Activated CD8-positive, alpha-beta memory T cell treated with anti-CD3 and anti-CD28 coated beads for 4 hours (primary cell): ENCODE results near the gene DLX1.
"Not testable (repeated sequence)": the region's sequence is repeated elsewhere in the genome, so short reads cannot be mapped to it uniquely, and the experiment has no call there.

ENCODE experiments used
- DNase-seq, 2 donors: peaks; one replicate each; pipeline ENCODE4 v3.0.0-alpha.2; 2020; ENCODE audit warnings: low read depth in 2 of 2

Gene DLX1

GRCh38 chr2:172065111-172065510 is 20.2 kb upstream of the DLX1 start:
- DNase-seq = no peak

DNA sequence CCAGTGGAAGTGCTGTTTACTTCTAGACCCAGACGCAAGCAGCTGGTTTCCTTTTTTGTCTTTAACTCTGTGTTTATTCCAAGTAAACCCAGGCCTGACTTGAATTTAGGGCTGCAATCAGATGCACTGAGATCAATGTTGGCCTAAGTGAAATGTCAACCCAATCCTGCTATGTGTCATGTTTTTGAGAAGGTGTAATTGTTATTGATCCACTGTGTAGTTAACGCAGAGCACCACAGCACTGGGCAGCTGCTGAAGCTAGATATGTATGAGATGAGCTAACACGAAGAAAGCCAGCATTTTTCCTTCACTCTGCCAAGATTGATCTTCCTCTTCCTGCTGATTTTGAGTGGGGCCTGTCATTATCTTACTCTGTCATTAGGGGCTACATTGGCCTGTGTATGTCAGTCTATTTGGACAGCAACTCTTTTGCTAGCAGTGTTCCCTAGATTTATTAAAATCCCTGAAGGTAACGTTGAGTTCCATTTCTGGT is 18.9 kb upstream of the DLX1 start:
- no peak for DNase-seq

GRCh38 chr2:172067905-172068304 is 17.4 kb upstream of the DLX1 start:
- not testable (repeated sequence) for DNase-seq

DNA sequence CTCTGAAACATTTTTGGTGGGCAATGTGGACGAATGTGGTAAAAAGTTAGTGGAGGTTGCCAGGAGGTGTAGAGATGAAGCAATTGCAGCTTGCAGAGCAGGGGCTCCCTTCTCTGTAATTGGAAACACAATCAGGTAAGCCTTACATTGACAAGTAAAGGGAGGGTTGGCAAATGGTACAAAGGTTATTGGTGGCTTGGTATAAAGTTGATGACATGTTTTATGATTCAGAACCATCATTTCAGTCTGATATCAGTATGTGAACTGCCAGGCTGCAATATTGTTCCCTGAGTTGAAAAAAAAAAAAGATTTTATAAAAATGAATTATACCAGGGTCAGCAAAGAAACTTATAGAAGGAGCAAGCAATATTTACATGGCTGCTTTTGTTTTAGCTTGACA is 14.4 kb upstream of the DLX1 start:
- DNase-seq = no peak

- no peak for DNase-seq
Measured at GRCh38 chr2:172072303-172072702, 13.0 kb upstream of the DLX1 start.

DNA sequence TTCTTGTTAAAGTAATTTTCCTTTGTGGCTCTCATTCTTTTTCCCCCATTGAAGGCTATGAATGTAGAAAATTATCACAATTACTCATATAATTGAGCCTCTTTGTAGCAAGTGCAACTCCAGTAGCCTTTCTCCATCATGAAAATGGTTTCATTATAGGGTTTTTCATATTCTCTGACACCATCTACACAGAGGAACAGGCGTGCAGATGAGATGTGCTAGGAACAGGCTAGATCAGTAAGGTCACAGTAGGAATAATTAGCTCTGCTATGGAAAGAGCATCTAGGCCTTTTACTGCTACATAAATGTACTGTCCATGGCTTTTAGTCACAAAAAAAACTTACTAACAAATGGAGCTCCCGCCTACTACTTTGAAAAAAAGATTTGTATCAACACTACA is 12.6 kb upstream of the DLX1 start:
- DNase-seq = no peak

- DNase-seq = no peak
Measured at GRCh38 chr2:172073518-172073917, 11.8 kb upstream of the DLX1 start.

DNA sequence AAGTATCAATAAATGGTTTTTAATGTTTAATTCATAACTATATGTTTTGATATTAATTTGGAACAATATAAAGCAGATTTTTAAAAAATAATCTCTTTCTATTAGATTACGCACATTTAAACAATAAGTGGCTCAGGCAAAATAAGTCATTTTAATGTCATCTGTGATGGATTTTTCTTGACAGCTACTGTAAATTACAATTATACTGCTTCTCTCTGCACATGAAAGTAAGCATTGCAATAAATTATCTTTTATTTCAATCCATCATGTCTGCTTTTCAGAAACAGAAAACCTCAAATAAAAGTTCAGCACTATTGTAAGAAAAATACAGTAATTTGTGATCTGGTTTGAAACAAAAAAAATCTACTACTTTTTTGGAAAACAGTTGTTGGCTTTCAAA is 11.1 kb upstream of the DLX1 start:
- no peak for DNase-seq

DNA sequence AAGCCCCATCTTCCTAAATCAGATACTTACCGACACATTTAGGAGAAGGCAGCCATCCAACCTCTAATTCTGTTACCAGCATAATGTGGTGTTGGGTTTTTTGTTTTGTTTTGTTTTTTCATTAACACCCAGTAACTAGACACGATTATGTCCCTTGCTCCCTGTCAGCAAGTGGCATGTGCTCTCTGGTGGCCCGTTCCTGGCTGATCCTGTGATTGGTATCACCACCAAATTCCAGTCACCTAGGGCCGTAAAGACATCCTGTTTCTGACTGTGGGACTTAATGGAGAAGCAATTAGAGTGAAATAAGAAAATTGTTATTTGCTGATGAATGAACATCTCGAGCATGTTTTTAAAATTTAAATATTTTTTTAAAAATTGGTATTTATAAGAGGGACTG is 5.9 kb upstream of the DLX1 start:
- no peak for DNase-seq

DNA sequence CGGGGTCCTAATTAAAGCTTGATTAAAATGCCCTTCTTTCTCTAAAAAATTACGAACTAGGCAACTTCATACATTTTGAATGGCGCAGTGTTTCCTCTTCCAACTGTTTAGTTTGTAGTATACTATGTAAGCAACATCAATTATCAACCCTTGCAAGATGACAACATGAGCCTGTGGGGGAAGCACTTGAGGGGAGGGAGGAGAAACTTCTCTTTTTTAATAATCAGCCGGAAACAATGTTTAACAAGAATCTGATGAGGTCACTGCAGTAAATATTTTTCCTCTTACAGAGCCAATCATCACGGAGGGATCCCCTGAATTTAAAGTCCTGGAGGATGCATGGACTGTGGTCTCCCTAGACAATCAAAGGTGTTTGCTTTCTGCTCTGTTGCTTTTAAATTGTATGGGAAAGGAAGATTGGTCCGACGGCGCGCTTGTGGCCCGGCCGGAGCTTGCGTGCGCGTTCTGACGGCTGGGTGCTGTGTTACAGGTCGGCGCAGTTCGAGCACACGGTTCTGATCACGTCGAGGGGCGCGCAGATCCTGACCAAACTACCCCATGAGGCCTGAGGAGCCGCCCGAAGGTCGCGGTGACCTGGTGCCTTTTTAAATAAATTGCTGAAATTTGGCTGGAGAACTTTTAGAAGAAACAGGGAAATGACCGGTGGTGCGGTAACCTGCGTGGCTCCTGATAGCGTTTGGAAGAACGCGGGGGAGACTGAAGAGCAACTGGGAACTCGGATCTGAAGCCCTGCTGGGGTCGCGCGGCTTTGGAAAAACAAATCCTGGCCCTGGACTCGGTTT is 5.3 kb upstream of the DLX1 start:
- no peak for DNase-seq

DNA sequence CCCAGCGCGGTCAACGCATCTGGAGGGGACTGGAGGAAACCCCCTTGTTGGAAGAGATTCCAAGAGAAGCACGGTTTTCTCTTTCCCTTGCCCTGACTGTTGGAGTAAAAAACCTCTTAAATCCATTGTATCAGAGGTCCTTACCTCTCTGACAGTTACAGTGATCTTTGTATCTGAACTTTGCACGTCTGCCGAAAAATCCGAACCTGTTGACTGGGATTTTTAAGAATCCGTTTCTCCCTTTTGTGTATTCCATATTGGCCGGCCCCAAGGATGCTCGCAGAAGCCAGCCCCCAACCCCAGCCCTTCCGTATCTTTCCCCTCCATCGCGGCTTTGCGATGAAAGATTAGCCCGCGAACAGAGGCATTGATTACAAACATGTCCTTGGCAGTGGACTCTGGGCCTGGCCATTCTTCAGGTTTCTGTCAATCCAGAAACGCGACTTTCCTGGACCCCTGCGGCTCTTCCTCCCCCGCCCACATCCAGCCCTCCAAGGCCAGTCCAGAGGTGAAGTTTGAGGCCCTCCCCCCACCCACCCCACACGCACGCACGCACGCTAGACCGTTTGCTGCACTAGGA is 4.6 kb upstream of the DLX1 start:
- no peak for DNase-seq

DNA sequence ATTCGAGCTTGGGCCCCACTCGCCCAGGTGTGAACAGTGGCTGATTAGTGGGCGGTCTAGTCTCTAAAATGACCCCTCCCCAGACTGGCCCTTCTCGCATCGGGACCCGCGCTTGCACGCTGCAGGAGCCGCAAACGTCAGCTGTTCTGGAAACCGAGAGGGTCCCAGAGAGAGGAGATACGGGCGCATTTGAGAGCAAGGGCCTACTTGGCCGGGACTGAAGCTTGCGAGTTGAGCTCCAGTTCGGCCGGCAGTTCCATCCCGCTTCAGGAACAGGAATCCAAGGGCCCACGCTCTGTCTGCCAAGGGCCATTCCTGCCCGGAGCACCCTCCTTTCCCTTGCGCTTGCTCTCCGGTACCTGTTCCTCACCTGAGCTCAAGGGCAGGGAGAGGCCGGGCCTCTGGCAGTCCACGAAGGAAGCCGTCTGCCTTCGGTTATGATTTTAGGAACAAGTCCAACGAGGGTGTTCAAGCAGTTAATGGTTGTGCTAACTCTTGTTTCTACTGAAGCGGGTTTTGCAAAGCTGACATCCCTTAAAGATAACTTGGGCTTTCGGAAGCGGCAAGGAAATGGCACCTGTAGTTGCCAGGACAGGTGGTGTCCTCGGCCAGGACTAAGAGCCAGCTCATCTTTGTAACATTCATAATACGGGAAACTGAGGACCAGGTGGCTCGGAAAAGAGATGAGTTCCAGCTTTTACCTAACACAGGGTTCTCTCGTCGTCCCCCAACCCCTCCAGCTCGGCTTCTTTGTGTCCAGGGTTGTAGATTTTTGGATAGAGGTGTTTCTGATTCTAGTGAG is 3.9 kb upstream of the DLX1 start:
- DNase-seq = no peak

GRCh38 chr2:172082105-172082943 is 3.0 kb upstream of the DLX1 start:
- no peak for DNase-seq

DNA sequence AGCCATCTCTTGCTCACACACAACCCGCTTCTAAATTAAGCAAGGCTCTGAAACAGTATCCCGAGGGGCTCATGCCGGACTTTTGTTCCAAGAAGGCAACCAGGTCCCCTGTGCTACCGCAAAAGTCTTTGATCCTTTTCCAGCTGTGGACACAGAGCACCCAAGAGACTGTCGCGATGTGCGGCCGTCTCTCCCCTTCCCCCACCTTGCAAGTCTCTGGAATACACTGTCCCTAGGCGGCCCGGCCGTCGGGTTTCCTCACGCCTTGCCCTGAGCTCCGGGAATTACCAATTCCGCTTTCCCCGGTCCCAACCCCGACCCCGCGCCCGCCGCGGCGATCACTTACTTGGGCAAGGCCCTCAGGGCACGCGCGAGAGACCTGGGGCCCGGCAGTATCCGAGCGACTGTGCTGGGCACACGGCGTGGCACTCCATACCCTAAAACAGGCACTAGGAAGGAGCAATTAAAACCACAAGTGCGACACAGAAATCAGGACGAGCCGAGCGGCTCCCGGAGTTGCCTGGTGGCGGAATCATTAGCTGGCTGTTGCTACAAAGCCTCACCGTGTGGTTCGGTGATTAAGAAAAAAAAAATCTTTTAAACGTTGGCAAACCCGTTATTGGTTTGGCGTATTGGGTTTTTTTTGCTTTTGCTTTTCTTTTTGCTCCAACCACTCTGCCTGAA is 2.2 kb upstream of the DLX1 start:
- no peak for DNase-seq

DNA sequence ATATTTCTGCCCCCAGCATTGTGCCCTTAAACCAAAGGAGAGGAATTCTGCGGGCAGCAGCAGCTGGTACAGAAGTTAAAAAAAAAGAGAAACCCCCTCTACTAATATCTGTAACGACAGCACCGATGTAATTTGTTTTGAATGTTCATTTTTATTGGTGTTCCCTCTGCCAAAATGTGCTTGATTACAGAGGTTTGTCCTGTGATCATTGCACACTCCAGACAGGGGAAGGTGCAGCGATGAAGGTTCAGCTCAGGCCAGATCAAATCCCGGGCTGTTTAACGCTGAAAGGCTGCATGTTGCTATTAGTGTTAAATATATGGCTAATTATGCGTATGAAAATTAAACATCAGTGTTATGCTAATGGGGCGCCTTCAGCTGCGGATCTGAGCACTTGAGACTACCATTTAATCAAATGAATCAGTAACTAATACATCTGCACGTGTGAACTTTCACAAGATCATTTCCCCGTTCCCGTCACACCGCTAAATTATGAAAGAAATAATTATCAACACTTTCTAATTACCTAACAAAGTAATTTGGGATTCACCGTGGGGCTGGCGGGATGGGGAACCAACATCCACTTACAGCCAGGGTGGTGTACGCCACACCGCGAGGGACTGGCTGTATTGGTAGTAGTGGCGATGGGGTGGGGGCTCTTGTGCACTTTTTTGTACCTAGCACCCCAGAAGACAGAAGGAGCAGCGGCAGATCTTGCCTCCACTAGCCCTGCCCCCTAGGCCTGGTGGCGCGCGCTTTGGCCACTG is 1.5 kb upstream of the DLX1 start:
- no peak for DNase-seq

DNA sequence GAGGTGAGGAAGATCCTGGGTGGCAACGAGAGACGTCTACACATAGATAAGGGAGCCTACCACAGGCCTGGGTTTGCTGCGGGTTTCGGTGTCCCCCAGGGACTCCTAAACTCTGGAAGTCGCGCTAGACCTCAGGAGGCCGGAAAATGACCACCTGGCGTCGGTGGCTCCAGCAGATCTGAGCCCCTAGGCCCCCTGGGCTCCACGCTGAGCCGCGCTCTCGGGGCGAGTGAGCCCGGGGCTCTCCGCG is 987 bp upstream of the DLX1 start:
- DNase-seq = no peak

GRCh38 chr2:172084645-172085459 is 455 bp upstream of the DLX1 start:
- no peak for DNase-seq

DNA sequence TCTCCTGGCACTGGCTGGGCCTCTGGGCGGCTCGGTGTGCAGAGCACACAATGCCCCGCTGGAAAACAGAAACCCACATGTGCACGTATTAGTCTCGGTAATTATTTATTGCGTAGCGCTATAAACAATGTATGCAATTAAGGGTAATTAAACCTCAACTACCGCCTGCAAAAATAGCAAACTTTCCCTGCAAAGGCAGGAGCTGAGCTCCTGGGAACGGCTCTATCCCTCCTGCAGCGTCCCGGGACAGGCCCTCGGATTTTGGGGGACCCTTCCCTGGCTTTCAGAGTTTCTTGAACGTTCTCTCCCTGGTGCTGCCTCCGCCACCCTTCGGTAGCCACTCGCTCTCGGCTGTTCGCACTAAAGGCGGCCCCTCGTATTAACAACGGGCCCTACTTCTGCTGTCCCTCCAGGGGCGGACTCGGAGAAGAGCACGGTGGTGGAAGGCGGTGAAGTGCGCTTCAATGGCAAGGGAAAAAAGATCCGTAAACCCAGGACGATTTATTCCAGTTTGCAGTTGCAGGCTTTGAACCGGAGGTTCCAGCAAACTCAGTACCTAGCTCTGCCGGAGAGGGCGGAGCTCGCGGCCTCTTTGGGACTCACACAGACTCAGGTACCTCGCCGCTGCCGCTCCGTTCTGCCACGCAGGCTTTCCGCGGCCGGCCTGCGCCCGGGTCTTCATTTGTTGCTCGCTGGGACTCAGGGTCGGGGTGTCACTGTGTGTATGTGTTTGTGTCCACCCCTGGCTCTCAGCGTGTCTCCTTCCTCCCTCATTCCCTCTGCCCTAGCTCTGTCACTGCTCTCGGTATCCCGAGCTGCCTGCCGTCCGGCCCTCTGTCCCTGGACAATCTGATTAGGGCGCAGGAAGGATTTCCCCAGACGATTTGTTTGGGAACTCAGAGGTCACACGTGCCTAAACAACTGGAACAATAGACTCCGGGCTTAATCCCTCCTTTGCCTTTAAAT is 1.2 kb downstream of the DLX1 start:
- DNase-seq = no peak
